ENCODE results near the gene ELAVL2. TPM values are rescaled to one million over a fixed set of nuclear protein-coding genes. Genes with fewer than 3 reads are reported as not detected.
"Not testable (repeated sequence)": the region's sequence is repeated elsewhere in the genome, so short reads cannot be mapped to it uniquely, and the experiment has no call there.

The ELAVL2 gene
- total RNA-seq, 1 experiment from 2014 or later, result 16.8 TPM

GRCh38 chr9:23723672-23724071 is 102.4 kb downstream of the ELAVL2 start:
- Histone ChIP-seq H4K91ac (ENCODE audit: insufficient read length, low read depth, low read length) (no peak overlapping the region), H2BK15ac (ENCODE audit: low read depth, low read length) (no peak overlapping the region), H3K27ac (ENCODE audit: insufficient read length, low read depth, low read length) (no peak overlapping the region), H2BK12ac (ENCODE audit: insufficient read length, low read depth, low read length) (no peak overlapping the region), H3K4me1 (ENCODE audit: insufficient read depth, low read length) (peaks cover 5% of the 10 kb centered on the region; the same call in 1 of the 2 replicates), H2BK5ac (ENCODE audit: insufficient read length, low read length) (no peak overlapping the region), H3K14ac (ENCODE audit: insufficient read depth, low read length) (no peak overlapping the region), H3K79me1 (ENCODE audit: insufficient read depth, low read depth, low read length, poor library complexity, severe bottlenecking) (peaks cover 2% of the 10 kb centered on the region), H3K27me3 (ENCODE audit: insufficient read depth, low read length) (no peaks in the 10 kb centered on the region), H4K5ac (ENCODE audit: insufficient read length, low read depth, low read length) (no peak overlapping the region), H4K8ac (replicated peaks; ENCODE audit: insufficient read length, low read depth, low read length) (no peak overlapping the region), H3K4ac (ENCODE audit: low read depth, low read length) (no peak overlapping the region), H3K23ac (ENCODE audit: insufficient read length, low read depth, low read length) (no peak overlapping the region), H3K56ac (ENCODE audit: insufficient read length, low read depth, low read length) (no peak overlapping the region), H3K9me3 (ENCODE audit: control insufficient read depth, low read depth, low read length) (no peaks in the 10 kb centered on the region), H3T11ph (ENCODE audit: low read length) (no peak overlapping the region), H3K18ac (ENCODE audit: insufficient read length, low read depth, low read length) (no peak overlapping the region), H3K9ac (ENCODE audit: extremely low read depth, insufficient read length, low read length) (no peak overlapping the region), H4K20me1 (ENCODE audit: control insufficient read depth, insufficient read depth, insufficient read length) (no peaks in the 10 kb centered on the region), H2BK20ac (ENCODE audit: low read depth, low read length, poor library complexity, severe bottlenecking) (no peak overlapping the region), H3K23me2 (ENCODE audit: insufficient read length, low read depth, low read length, poor library complexity, severe bottlenecking) (no peaks in the 10 kb centered on the region), H2BK120ac (ENCODE audit: low read depth, low read length, poor library complexity, severe bottlenecking) (no peak overlapping the region), H3K79me2 (ENCODE audit: insufficient read depth, low read length) (peaks cover 12% of the 10 kb centered on the region; the same call in 1 of the 2 replicates), H2AK5ac (ENCODE audit: insufficient read length, low read length) (no peak overlapping the region), H3K4me2 (ENCODE audit: insufficient read depth, insufficient read length, low read length) (no peak overlapping the region), H2AFZ (ENCODE audit: low read length) (no peak overlapping the region)
- H3K4me3 Mint-ChIP-seq, result no peak overlapping the region
- WGBS (ENCODE audit: extremely low coverage, insufficient read length, low lambda C conversion rate), result no CpG with 5 or more reads among the region's 2 CpGs
- no peaks in the 10 kb centered on the region for H3K9me3 Mint-ChIP-seq
- H3K27ac Mint-ChIP-seq, result no peak overlapping the region
- H3K36me3 Mint-ChIP-seq (ENCODE audit: insufficient read depth in 1 of 3, low read depth in 3 of 3), result peaks cover 5 to 7% (median 6%) of the 10 kb centered on the region in 3 experiments; a peak in 5 of 7 replicates
- H3K4me1 Mint-ChIP-seq, result peaks cover 44 to 45% of the 10 kb centered on the region in 2 experiments
- no peaks in the 10 kb centered on the region for H3K27me3 Mint-ChIP-seq (ENCODE audit: low read depth)
- no peak for DNase-seq
- TF ChIP-seq CTCF (conservative IDR thresholded peaks at IDR 0.05), result no peak

GRCh38 chr9:23723048-23723447 is 103.0 kb downstream of the ELAVL2 start:
- peaks cover 50 to 51% of the 10 kb centered on the region in 2 experiments for H3K4me1 Mint-ChIP-seq
- H3K23me2 ChIP-seq (ENCODE audit: insufficient read length, low read depth, low read length, poor library complexity, severe bottlenecking); H2BK20ac ChIP-seq (ENCODE audit: low read depth, low read length, poor library complexity, severe bottlenecking); H3K9me3 Mint-ChIP-seq; H3K56ac ChIP-seq (ENCODE audit: insufficient read length, low read depth, low read length); H3K4ac ChIP-seq (ENCODE audit: low read depth, low read length); H2BK15ac ChIP-seq (ENCODE audit: low read depth, low read length); H3K4me2 ChIP-seq (ENCODE audit: insufficient read depth, insufficient read length, low read length); H3K27me3 Mint-ChIP-seq (ENCODE audit: low read depth); H3K4me3 Mint-ChIP-seq; H3K23ac ChIP-seq (ENCODE audit: insufficient read length, low read depth, low read length); H2BK120ac ChIP-seq (ENCODE audit: low read depth, low read length, poor library complexity, severe bottlenecking); H3T11ph ChIP-seq (ENCODE audit: low read length); H3K27ac ChIP-seq (ENCODE audit: insufficient read length, low read depth, low read length); H4K91ac ChIP-seq (ENCODE audit: insufficient read length, low read depth, low read length); H4K8ac ChIP-seq (replicated peaks; ENCODE audit: insufficient read length, low read depth, low read length); H3K27ac Mint-ChIP-seq; H2BK5ac ChIP-seq (ENCODE audit: insufficient read length, low read length); H2BK12ac ChIP-seq (ENCODE audit: insufficient read length, low read depth, low read length); H2AFZ ChIP-seq (ENCODE audit: low read length); DNase-seq; H4K5ac ChIP-seq (ENCODE audit: insufficient read length, low read depth, low read length); H4K20me1 ChIP-seq (ENCODE audit: control insufficient read depth, insufficient read depth, insufficient read length); H3K9me3 ChIP-seq (ENCODE audit: control insufficient read depth, low read depth, low read length); H3K18ac ChIP-seq (ENCODE audit: insufficient read length, low read depth, low read length); H3K4me1 ChIP-seq (ENCODE audit: insufficient read depth, low read length); H3K27me3 ChIP-seq (ENCODE audit: insufficient read depth, low read length); H3K36me3 Mint-ChIP-seq (ENCODE audit: insufficient read depth in 1 of 3, low read depth in 3 of 3); H3K9ac ChIP-seq (ENCODE audit: extremely low read depth, insufficient read length, low read length); H3K79me1 ChIP-seq (ENCODE audit: insufficient read depth, low read depth, low read length, poor library complexity, severe bottlenecking); H3K14ac ChIP-seq (ENCODE audit: insufficient read depth, low read length); H2AK5ac ChIP-seq (ENCODE audit: insufficient read length, low read length): not testable (repeated sequence)
- no CpG with 5 or more reads among the region's 4 CpGs for WGBS (ENCODE audit: extremely low coverage, insufficient read length, low lambda C conversion rate)
- H3K79me2 ChIP-seq (ENCODE audit: insufficient read depth, low read length), result peaks cover 12% of the 10 kb centered on the region; the same call in 1 of the 2 replicates
